Forelimb muscle (tissue), 1 donor: ENCODE data around the gene STK32B. TPM values are rescaled to one million over a fixed set of nuclear protein-coding genes. Genes with fewer than 3 reads are reported as not detected.
"Not testable (repeated sequence)": the region's sequence is repeated elsewhere in the genome, so short reads cannot be mapped to it uniquely, and the experiment has no call there.

Source experiments
- DNase-seq: peaks from one replicate; pipeline ENCODE4 v3.0.0-alpha.2; 2013; ENCODE audit warnings: low read depth
- polyA plus RNA-seq: library from polyadenylated mRNA; unstranded; fragments of 120-200 nt; gene quantifications from one replicate; pipeline ENCODE4 v1.2.1, GENCODE V29; 2013; ENCODE audit not compliant: insufficient read length

Gene STK32B
- polyA plus RNA-seq, 1 donor = 5.4 TPM

DNA sequence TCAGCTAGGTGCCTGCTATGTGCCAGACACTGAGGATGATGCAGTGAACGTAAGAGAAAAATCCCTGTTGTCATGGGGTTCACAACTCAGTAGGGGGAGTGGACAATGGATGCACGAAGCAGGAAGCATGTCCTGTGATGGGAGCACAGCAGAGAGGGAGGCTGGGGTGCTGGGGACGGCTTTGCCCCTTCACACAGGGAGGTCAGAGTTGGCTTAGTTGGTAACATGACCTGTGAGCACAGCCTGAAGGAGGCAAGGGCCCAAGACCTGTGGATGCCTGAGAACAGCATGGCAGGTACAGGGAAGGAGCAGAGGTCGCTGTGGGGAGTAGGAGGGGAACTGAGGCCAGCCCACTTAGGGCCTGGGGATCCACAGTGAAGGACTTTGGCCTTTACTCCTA is 109.4 kb downstream of the STK32B start:
- DNase-seq = no peak

DNA sequence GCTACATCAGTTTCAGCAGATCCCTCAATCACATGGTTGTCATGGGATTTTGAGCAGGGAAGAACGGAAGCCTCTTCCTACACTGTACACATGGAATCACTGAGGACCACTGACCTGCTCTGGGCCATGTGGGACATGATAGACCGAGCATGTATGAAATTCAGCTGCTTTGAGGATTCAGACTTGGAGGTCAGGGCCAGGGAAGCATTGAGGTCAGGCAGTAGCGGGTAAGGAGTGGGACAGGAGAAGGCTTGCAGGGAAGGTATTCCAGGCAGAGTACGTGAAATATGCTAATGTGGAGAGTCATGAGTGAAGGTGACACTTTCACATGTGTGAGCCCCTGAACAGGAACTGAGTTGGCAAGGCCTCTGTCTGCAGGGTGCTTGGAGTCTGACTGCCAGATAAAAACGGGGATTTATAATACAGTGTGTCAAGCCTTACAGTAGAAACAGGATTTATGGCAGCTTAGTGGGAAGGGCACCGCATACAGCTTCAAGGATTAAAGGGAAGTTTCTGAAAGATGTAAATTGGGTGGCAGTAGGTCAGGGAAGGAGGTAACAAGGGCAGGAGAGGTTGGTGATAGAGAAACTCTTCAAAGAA is 111.7 kb downstream of the STK32B start:
- no peak for DNase-seq

DNA sequence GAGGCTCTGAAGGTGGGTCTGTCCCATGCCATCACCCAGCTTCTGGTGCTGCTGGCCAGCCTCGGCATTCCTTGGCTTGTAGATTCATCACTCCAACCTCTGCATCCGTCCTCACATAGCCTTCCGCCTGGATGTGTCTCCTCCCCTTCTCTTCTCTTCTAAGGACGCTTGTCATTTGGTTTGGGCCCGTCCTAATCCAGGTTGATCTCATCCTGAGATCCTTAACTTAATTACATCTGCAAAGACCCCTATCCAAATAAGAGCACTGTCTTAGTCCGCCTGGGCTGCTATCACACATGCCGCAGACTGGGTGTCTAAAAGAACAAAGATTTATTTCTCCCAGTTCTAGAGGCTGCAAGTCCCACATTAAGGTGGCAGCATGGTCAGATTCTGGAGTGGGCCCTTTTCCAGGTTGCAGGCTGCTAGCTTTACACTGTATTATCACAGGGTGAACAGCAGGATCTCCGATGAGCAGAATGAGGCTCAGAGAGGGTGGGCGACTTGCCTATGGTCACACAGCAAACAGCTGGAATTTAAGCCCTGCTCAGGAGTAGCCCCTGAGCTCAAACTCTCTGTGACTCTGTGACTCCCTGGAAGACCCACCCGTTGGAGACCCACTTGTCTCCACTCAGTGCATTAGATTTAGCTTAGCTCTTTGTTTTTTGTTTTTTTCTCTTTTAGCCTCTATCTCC is 113.1 kb downstream of the STK32B start:
- DNase-seq = no peak

DNA sequence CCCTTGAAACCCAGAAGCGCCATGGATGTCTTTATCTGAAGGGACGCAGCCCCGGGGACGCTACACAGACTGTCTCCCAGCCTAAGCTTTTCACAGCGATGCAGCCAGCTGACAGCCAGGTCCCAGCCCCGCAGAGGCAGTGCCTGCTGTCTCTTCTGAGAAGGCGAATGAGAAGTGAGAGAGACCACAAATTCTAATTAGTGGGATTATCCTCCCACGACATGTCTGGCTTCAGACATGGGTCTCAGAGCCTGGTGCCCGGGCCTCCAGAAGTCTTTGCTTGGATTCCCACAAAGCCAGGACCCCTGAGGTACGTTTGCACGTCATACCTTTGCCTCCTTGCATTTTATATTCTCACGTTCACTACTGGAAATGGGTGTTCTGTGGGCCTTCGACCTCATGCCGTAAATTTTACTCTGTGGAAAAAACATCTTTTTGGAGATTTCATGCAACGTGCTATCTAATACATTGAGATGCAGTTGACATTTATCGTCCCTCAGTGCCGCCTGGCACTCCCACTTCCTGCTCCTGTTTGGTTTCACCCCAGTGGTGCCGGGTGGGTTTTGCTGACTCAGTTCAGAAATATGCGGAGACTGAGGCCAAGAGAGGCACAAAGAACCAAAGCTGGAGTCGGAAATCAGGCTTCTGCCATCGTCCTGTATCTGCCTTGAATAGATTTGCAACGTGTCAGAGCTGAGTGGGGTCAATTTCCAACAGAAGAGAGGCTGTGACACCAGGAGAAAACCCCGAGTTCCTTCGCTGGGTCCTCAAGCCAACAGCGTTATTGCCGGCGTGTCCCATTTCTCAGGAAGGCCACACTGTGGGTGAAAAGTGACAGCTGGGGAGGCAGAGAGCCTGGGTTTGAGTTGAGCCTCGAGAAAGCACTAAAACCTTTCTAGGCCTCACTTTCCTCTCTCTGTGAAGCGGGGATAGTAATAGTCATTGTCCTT is 114.4 kb downstream of the STK32B start:
- no peak for DNase-seq

DNA sequence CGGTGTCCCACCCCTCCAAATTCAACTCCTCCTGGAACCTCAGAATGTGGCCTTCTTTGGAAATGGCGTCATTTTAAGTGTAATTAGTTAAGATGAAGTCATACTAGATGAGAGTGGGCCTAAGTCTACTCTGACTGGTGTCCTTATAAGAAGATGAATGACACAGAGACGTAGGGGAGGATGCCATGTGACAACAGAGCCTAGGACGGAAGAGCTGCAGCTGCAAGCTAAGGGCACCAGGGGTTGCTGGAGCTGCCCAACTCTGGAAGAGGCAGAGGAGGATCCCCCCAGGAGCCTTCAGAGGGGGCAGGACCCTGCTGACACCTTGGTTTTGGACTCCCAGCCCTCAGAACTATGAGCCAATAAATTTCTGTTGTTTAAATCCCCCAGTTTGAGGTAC is 115.1 kb downstream of the STK32B start:
- no peak for DNase-seq

DNA sequence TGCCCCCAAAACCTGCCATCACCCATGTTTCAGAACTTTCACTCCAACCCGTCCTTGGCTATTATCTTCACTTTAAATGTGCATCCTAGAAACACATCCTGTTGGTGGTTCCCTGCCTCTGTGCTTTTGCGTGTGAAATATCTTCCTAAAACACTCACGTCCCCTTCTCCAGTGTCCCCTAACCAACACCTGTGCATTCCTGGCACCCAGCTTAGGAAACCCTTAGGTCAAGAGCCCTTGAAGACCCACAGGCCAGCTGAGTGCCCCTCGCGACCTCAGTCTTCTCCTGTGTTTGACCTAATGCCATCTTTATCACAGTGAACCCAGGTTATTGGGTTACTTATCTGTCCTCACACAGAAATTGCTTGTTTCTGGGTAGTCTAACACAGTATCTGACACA is 117.6 kb downstream of the STK32B start:
- no peak for DNase-seq

DNA sequence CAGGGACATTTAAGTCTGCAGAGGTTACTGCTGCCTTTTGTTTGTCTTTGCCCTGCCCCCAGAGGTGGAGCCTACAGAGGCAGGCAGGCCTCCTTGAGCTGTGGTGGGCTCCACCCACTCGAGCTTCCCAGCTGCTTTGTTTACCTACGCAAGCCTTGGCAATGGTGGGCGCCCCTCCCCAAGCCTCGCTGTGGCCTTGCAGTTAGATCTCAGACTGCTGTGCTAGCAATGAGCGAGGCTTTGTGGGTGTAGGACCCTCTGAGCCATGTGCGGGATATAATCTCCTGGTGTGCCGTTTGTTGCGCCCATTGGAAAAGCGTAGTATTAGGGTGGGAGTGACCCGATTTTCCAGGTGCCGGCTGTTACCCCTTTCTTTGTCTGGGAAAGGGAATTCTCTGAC is 124.6 kb downstream of the STK32B start:
- DNase-seq = not testable (repeated sequence)

DNA sequence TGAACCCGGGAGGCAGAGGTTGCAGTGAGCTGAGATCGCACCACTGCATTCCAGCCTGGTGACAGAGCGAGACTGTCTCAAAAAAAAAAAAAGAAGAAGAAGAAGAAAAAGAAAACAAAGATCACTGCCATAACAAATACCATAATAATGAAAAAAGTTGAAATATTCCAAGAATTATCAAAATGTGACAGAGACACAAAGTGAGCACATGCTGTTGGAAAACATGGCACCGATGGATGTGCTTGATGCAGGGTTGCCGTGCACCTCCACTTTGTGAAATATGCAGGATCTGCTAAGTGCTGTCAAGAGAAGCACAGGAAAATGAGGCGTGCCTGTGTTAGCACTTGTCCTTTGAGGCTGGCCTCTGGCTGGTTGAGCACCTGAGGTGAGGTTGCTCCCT is 133.3 kb downstream of the STK32B start:
- DNase-seq = no peak

DNA sequence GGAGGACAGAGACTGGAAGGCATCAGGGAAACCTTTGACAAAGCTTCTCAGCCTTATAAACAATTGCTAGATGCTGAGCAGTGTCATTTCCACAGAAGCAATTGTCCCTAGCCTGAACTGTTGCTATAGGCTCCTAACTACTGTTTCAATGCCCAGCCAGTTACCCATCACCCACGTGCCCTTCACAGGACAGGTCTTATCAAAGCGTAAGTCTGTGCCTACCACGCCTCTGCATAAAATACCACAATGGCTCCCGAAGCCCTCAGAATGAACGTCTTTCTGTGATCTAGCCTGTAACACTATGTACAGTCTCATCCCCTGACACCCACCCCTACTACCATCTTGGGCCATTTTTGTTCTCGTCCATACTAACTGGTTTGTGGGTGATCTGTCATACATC is 134.3 kb downstream of the STK32B start:
- no peak for DNase-seq

DNA sequence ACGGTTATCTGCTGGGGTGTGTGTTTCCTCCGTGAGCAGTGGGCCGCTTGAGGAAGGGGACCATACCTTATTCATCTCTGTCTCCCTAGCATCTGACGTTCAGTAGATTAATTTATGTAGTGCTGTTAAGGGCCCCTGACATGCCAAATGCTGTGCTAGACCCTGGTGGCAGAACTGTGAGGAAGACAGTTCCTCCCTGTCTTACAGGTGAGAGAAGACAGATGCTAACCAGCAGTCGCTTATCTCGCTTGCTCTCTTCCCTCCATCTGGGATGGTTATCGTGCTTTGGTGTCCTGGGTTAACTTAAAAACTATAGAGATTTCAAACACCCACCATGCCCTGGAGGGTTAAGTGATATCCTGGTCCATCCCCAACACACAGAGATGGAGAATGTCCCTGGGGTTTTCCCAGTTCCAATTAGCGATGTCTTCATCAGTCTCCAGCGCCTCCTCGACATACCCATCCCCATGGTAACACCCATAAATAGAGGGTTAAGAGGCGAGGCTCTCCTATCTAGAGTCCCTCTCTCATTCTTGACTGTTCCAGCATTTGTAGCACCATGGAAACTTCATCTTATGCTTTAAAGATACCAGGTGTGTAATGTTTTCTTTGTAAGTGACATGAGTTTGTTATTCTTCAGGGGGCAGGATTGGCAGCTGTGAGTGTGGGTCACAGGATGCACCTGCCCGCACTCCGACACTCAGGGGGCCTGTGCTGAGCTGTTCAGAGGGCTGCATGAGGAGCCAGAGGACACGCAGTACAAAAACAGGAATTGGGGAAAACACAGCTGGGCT is 135.2 kb downstream of the STK32B start:
- DNase-seq = no peak

DNA sequence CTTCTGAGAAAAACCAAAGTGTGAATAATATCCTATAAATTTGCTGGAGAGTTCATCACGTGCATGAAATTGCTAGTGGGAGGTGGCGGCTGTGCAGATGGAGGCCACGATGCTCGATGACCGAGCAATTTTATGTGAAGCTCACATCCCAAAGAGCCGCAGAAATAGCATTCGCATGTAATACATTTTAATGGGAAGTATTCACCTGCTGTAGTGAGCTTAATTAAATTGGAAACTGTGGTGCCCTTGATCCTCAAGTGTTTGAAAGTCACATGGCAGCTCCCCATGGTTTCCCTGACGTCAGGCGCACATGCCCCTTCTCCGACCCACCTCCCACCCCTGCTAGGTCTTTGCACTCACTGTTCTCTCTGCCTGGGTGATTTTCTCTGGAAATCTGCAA is 136.8 kb downstream of the STK32B start:
- no peak for DNase-seq

DNA sequence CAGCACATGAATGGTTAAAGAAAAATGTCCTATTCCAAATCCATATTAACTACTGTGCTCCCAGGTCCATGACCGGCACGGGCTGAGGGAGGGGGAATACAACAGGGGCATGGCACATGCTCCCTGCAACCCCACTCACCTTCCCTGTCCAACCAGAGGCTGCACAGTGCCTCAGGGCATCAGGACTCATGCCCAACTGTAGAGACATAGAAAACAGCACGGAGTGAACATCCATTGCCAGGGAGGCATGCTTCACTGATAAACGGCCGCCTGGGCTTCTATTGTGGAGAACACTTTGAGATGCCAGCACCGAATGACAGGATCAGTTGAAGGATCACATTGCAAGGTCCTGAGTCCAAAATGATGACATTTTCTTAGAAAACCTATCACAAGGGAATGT is 140.6 kb downstream of the STK32B start:
- DNase-seq = no peak

DNA sequence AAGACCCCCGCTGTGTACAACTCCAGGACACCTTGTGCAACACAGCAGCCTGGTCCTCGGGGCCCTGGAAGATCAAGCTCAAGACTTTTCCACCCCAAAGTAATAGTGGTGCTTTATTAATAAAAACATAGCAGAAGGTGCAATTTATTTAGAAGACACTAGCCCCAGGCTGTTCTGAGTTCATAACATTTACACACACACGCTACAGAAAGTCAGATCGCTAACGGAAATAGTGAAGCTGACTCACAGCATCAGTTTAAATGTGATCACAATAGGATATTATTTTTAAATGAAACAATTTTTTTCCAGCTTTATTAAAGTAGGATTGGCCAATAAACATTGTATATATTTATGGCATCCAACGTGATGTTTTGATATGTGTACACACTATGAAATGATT is 141.0 kb downstream of the STK32B start:
- DNase-seq = no peak

DNA sequence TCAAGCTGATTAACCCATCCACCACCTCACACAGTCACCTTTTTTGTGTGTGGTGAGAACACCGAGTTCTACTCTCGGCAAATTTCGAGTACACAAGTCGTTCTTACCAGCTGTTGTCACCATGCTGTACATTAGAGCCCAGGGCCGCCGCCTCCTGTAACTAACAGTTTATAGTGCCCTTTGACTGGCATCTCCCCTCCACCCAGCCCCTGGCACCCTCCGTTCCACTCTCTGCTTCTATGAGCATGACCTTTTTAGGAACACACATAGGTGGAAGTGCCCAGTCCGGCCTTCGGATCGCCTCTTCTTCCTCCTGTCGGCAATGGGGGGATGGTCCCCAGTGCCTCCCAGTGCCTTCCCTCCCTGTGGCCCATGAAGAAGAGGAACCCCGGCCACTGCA is 141.4 kb downstream of the STK32B start:
- DNase-seq = no peak

DNA sequence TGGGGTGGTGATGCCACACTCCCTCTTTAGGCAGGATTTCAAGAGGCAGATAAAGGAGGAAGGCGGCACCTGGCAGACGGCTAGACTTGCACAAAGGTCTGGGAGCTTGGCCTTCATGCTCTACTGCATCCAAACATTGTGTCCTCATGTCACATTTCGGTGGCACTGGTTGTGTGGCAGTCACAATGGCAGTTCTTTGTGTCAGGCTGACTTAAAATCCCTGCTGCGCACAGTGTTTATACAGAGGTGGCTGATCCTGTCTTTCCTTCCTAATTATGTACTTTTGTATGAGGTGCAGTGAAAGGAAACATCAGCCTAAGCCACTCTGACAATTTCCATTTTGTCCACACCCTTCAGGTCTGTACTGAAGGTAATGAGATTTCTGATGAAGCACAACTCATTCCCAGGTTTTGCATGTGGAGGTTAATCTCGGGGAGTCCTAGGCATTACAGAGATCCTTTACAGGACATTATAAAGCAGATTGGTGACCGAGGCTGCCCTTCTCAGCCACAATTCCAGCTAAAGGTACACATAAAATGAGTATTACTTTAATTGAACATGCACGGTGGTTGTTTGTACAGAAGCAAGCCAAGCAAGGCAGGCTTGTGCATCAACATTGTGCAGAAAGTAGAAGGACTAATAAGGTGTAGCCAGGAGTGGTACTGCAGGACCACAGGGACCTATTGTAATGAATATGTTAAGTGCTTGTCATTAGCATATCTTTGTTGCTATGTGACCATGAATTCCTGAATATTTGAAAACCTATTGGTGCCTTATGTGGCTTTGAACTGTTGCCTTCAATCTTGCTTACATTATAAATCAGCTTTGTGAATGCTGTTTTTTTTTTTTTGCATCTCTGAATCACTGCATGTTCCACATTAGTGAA is 147.6 kb downstream of the STK32B start:
- DNase-seq = no peak

DNA sequence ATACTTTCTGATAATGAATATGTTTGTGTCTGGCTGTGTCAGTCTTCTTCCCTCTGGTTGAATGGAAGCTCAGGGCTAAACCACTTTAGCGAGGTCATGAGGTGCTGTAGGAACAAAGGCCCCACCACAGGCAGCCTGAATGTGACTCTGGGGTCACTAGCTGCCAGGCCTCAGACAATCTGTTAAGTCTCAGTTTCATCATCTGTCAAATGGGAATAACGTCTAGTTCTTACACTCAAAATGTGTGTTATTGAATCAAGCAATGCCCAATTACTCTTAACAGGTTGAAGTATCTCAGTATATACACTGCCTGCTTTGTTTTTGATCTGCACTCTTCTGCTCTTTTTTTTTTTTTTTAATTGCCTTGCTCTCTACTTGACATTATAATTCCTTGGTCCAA is 148.6 kb downstream of the STK32B start:
- DNase-seq = no peak

DNA sequence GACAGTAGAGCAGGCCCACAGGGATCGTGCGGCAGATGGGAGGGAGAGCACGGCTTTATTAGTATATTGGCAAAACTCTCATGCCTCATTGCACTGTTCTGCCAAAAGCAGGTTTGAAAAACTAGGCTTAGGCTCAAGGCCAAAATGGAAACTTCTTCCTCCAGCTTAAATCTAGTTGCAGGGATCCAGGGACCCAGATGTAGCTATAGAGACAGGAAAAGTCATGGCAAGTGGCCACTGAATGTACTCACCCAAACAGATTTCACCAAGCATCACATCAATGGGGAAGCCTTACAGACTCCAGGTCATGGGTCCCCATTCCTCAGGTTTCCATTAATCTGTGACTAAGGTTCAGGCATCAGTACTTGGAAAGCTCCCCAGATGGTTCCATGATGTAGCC is 149.2 kb downstream of the STK32B start:
- DNase-seq = no peak

DNA sequence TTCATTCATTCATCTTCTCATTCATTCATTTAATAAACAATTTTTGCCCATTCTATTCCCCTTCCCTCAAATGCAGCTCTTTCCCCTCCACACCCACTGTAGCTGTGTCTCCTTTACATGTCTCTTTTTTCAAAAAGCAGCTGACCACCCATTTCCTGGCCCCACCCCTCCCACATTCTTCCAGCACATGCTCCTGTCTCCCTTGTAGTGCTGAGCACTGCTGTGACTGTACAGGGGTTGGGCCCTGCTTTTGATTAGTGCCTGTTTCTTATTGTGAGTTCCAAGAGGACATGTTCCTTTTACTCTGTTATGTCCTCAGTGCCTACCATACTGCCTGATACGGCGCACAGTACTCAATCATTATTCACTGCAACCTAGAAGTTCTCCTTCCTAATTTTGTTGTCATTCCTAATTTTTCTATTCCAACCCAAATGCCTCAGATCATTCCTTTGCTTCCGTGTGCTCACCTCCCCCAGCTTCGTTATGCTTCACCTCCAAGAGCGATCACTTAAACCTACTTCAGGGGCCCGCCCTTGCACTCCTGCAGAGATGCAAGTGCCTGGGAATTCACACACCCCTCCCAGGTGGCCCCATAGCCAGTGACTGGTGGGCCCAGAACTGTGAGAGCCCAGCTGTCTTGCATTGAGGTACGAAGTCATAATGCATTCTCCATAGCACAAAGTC is 152.2 kb downstream of the STK32B start:
- no peak for DNase-seq

DNA sequence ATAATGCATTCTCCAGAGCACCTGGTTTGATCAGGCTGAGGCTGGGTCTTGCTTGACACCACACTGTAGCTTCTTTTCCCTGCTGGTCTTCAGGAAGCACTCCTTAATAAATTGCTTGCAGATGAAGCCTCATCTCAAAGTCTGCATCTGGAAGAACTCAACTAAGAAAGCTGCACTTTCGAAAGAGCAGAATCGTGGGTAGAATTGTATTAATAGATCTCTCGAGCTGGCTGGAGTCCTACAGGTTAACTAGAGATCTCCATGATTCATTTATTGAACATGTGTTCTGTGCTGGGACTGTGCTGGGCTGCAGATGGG is 152.7 kb downstream of the STK32B start:
- DNase-seq = no peak

DNA sequence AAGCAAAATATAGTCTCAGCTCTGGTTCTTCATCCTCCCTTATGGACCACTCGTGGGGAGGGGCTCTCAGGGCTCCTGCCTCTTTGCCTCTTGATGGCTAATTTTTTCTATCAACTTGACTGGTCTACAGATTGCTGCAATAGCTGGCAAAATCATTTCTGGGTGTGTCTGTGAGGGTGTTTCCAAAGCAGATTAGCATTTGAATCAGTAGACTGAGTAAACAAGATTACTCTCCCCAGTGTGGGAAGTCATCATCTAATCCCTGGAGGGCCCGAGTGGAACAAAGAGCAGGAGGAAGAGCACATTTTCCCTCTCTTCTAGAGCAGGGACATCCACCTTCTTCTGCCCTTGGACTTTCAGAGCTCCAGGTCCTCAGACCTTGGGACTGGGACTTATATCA is 153.5 kb downstream of the STK32B start:
- no peak for DNase-seq
